OCI-M2 (cell line): ENCODE measurements around the gene CACNA1E.

Source experiments
- DNase-seq: peaks from one replicate; lab custom pipeline; 2025; ENCODE audit not compliant: unreplicated experiment; lab: John Stamatoyannopoulos, UW

The CACNA1E gene

DNA sequence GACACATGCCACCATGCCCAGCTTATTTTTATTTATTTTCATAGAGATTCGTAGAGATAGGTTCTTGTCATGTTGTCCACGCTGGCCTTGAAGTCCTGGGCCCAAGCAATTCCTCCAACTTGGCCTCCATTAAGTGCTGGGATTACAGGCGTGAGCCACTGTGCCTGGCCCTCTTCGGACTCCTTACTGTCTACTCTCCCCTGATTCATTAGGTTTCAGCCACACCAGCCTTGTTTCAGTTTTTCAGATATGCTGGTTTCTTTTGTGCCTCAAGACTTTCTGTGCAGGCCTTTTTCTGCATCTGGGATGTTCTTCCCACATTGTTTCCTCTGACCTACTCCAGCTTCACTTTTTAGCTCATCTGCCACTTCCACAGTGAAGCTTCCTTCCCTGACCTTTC lies 85.4 kb downstream of the CACNA1E start:
- no peak for DNase-seq

DNA sequence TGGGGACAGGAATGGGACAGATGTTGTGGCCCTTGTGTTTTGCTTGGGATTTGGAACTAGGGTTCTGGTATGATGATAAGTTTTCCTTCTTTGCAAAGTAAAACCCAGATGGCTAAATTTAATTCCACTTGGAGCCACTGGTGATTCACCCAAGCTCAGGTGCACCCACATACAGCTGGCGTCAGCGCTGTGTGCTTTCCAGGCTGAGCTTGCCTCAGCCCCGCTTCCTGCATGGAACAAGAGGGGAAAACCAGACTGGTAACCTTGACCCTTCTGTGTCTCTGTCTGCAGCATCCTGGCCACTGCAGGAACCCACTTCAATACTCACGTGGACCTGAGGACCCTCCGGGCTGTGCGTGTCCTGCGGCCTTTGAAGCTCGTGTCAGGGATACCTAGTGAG lies 94.2 kb downstream of the CACNA1E start:
- DNase-seq, result no peak

DNA sequence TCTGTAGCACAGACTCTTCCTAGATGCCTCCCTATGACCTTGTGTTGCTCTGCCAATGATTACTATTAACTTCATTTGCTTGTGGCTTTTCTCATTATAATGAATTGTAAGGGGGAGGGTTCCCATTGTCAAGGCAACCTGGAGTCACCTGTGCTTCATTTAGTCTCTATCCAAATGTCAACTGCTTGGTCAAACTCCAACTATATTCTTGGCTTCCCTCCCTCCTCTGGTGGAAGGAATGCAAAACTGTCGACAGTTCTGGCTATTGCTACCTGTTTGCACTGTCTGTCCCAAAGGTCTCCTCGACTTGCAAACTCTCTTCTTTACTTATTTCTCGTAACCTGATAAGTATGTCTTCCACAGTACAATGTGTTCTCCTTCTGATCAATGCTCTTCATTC lies 100.3 kb downstream of the CACNA1E start:
- DNase-seq, result no peak

DNA sequence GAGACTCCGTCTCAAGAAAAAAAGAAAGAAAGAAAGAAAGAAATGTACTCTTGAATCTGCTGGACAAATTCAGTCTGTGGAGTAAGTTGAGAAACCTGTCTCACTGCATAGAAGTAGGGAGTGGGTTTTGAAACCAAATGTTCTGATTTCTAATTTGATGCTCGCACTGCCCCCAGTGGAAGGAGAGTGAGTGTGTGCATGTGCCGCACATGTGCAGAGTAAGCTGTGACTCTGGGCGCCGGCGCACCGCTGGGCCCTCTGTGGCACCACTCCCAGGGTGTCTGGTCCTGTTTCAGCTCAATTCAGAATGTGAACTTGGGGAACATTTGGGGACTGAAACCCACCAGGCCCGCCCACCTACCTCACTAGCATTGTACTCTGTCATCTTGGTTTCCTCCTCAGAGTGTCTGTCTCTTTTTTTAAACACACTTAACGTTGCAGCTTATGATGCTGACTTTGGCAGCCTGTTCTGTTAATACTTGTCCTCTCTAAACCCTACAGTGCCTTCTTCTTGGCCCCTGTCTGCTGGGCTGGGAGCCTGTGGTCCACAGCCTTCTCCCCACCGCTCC lies 104.6 kb downstream of the CACNA1E start:
- DNase-seq, result no peak

DNA sequence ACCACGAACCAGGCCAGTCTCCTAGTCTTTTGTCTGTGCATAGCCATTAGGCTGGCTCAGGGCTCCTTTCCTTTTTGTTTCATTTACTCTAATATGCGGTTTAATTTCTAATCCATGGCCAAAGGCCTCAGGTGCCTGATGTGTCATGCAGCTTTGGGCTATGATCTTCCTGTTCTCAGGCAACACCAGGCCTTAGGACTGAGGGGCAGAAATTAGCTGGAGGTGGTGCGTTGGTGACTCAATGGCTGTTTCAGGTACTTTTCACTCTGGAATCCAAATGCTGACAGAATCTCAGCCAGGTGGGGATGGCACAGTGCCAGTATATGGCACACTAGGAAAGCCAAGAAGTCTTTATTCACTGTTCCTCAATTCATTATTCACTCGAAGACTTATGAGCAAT lies 105.3 kb downstream of the CACNA1E start:
- DNase-seq, result no peak

DNA sequence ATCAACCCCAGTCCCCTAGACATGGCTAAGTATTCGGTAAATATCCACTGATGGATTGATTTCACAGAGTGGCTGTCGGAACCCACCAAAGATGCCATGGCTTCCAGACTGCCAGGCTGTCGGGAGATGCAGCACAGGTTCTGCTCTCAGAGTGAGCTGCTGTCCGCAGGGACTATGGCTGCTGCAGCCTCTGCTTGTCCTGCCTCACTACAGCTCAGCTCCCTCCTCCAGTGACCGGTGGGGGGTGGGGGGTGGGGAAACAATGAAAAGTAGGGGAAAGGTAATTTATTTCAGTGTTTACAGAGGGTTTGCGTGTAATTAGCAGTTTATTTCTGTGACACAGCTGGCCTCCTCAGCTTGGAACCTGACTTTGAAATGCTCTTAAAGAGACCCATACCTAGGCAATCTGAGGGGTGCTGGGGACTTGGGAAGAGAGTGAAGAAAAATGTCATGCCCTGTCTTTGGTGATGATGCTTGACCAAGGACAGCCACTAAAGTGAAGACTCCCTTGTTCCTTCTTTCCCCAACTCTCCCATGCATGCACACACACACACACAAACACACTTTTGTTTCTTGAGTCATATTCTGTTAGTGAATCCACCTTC lies 109.0 kb downstream of the CACNA1E start:
- DNase-seq, result no peak

DNA sequence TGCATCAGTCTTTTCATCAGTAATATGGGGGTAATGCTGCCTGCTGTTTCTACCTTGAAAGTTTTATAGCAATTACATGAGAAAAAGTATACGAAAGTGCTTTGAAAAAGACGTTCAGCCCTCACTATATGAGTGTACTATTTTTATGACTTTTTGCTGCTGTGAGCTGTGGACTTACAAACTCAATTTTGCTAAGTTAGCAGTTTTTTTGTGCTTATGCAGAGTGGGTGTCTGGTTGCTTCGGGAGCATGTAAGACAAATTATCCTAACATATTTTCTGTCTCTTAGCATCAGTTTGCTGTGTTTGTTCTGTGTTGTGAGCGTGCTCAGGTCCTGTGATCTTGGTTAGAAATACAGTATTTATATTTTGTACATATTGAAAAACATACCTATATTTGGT lies 109.7 kb downstream of the CACNA1E start:
- DNase-seq, result no peak

DNA sequence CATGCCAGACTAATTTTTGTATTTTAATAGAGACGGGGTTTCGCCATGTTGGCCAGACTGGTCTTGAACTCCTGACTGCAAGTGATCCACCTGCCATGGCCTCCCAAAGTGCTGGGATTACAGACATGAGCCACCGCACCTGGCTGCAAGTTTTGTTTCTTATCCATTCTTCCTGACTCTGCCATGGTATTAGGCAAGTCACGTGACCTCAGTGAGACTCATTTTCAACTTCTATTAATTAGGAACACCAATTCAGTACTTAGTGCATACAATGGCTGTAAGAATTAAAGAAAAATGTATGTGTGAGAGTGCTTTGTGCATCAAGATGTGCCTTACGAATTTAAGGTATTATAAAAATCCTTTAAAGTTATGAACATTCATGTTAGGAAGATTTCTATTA lies 111.2 kb downstream of the CACNA1E start:
- DNase-seq, result no peak

DNA sequence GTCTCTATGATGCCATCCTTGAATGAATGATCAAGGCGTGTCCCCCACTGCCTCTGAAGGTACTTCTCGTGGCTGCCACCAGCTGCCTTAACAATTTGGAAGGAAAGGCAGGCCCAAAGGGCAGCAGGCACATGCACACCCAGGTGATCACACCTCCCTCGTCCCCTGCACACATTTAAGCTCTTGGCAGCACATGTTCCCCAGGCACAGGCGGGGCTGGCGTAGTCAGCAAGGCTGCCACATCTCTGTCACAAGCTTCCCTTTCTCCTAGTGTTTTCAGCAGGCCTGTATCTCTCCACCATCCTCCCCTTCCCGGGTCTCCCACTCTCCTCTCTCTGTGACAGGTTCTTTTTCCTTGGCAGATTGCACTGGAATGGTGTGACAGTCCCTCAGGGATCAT lies 111.9 kb downstream of the CACNA1E start:
- no peak for DNase-seq

DNA sequence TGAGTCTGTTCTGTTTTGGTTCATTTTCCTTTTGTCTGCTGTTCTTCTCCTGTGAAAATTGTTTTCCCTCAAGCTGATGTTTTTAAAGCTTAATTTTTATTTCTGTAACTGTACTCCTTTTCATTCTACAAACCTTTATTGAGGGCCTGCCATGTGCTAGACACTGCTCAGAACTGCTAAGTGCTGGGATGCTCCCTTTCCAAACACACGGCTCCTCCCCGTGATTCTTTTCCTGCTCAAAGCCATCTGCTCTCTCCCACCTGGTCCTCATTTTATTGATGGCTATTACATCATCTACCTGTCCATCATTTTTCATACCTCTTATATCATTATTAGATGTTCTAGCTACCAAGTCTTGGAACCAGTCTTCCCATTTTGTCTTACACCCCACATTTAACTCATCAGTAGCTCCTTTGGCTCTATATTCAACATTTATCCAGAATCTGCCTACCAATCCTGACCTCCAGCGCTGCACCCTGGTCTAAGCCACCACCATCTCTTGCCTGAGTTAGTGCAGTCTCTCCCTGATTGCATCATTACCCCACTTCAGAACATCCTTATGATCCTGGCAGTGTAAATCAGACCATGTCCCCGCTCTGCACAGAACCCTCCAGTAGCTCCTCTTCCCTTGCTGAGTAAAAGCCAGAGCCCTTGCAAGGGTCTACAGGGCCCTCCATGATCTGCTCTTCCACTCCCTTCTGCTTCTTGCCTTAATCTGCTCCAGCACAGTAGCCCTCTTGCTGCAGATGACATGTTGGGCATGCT lies 118.1 kb downstream of the CACNA1E start:
- DNase-seq, result no peak

DNA sequence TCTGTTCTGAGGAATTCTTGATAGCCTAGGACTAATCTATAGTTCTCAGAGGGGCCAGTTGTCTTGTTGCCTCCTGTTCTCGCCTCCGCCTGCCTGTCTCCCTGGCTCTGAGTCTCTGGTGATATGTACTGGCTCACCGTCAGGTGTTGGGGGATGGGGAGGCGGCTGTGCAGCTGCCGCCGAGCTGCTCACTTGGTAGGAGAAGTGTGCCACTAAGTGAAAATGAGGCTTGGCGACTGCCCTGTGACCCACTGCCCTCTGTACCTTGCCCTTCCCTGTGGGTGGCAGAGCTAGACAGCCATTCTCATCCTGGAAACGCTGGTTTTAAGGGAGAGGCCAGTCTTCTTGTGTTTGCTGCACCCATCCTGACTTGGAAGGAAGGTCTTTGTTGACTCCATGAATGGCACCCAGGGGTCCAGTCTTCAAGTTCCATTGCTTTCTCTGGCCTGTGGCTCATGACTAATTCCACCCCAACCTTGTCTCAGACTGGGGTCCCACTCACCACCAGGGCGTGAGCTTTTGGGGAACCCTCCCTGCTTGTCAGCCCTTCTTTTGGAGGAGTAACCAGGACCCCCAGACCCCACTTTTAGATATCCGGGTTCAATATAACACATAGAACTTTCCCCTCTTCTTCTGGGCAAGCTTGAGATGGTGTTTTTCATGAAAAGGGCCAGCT lies 120.6 kb downstream of the CACNA1E start:
- no peak for DNase-seq

DNA sequence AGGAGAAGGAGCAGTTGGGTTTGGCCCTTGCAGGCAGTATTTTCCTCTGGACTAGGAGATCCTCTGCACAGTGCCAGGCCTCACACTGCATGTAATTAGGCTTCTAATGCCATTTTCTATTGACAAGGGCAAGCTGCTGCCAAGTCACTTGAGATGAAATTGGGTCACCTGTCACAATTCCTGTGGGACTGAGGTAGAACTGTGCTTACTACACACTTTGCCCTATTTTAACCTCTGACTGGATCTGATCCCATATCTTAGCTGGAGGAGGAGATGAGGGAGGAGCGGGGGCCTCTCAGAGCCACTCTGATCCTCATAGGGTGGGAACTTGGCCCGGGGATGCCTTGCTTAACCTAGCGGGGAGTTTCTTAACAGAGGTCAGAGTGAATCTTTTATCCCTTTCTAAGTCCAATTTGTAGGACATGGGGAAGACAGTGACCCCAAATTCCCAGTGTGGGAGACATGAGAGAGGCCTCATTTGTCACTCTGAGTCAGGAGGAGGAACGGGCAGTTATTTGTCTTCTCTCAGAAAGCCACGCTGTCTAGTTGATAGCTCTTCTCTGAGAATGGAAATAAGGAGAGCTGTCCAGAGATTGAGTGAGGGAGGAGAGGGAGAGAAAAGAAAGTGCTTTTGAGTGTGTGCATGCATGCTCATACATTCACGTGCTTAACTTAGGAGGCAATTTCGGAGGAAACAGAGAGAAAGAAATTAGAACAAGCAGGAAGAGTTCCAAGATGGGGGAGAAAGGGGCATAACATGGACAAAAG lies 121.3 kb downstream of the CACNA1E start:
- DNase-seq, result no peak

DNA sequence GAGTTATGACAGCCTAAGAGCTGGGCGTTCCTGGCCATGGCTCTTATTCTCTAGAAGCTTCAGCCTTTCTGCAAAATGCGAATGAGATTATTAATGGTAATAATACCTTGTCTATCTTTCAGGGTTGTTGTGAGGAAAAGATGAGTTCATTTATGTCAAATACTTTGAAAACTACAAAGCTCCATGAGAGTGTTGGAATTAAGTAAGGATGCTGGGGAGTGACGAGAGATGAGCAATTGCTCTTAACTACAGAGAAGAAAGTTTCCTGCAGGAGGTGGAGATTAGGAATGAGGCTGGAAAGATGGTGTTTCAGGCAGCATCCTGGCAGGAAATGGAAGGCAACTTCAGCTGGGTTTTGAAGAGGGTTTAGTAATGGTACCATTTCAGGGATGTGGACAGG lies 124.2 kb downstream of the CACNA1E start:
- DNase-seq, result no peak

DNA sequence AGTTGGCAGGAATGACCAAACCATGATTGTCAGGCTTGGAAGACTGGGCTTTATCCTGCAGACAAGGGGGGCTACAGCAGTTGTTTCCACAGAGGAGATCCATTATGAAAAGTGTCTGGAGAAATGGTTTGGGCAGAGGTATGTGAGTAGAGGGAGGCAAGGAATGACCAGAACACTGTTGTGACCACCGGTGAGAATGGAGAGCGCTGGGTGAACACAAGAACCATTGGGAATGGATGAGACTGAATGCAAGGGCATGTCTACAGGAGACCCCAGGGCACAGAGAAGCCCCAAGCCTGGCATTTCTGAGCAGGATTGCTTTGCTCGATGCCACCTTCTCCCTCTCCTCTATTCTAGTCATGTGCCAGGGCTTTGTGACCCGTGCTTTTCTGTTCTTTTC lies 125.1 kb downstream of the CACNA1E start:
- DNase-seq, result no peak

DNA sequence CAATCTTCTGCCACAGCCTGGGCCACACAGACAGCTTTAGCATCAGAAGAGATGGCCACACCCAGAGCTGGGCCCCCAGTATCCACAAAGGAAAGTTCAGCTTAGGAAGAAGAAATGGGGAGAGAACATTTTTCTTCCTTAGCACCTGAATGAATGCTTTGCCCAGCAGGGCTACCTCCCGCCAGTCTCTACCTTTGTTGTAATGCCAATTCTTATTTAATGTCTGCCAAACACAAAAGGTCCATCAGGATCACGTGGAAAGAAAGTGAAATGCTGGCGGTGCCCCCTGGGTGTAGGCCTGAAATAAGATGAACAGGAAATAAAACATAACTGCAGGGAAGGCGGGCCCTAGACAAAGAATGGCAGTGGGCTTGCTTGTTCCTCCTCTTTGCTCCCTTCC lies 125.6 kb downstream of the CACNA1E start:
- no peak for DNase-seq

DNA sequence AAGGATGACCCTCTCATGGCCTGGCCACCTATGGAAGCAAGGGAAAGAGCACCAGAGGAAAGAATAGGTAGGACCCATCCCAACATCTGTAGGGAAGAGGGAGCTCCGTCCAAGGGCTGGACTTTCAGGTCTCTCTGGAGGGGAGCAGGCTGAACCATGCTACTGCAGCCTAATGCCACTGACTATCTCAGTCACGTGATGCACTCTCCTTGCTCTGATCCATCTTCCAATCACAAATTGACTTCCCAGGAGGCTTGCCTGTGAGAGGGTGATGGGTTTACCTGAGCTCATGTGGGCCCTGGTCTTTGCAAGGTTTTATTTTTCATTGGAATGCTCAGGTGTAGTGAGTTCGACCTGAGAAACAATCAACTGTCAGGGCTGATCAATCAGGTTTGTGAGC lies 128.8 kb downstream of the CACNA1E start:
- no peak for DNase-seq

DNA sequence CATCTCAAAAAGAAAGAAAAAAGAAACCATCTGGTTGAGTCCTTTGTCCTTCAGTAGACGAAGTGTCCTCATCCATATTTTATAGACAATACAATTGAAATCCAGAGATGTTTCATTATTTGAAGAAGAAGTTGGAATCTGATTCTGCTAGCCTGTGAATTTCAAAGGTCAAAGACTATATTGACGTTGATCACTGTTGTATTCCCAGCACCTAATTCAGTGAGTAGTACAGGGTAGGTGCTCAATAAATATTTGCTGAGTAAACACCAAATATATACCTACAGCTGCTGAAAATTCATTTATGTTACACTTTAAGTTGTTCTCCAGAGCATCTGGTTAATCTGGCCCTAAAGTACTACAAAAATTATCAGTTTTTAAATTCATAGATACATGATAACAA lies 135.2 kb downstream of the CACNA1E start:
- no peak for DNase-seq

DNA sequence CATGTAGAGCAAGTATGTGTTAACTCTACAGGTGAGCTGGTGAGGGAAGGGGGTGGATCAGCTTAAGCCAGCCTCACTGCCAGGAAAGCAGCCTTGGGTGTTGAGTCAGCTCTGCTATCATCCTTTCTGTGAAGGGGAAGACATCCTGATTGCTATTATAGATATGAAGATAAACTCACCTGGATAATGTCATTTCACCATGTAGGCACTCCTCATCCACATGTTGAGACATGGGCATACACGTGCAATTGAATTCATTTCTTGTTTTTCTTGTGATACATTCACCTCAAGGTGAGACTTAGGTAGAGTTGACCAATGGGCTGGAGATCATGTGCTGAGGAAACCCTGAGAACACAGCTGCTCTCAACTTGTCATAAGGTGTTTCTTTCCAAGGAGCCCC lies 136.9 kb downstream of the CACNA1E start:
- no peak for DNase-seq

DNA sequence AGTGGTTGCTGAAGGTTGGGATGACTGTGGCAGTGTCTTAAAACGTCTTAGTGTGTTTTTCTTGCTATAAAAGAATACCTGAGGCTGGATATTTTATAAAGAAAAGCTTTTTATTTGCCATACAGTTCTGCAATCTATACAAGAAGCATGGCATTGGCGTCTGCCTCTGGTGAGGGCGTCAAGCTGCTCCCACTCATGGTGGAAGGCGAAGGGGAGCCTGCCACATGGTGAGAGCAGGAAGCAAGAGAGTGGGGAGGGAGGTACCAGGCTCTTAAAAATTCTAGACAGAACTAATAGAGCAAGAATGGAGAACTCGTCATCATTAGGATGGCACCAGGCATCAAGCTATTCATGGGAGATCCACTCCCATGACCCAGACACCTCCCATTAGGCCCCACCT lies 140.5 kb downstream of the CACNA1E start:
- no peak for DNase-seq

DNA sequence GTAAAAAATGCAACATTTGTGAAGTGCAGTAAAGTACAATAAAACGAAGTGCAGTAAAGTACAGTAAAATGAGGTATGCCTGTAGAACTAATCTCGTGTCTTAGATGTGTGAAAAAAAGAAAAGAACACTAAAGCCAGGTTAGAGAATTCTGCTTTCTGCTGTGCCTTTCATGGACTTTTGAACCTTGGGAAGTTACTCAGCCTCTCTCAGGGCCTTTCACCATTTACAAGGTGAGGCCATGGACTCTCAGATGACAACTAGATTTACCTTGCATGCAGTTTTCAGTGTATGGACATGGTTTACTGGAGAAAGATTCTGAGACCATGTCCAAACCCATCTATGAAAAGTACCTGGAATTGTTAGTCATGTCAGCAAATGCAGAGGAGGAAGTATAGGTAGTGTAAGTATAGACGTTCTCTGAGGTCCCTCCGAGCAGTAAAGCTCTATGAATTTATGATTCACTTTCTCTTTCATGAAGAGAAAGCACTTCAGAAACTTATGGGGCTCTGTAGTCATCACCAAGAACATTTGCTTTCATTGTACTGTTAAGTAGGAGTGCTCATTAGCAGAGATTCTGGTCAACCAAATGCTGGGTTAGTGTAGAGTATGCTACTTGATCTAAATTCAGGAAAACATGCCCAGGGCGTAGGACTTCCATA lies 143.1 kb downstream of the CACNA1E start:
- no peak for DNase-seq

DNA sequence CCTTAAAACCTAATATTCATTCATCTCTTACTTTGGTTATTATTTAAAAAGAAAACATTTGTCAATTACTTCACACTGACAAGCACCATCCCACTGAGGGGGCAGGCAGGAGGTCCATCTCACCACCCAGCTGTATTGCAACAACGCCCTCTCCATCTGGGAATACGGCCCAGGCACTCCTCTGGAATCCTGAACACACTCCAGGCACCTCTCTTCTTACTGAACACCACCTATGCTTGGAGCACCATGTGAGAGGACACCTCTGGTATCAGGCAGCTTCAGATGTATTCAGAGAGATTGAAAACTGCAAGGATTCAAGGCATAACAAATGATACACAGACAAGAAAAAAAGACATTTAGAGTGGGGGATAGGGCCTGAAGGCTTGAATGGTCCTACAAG lies 147.1 kb downstream of the CACNA1E start:
- no peak for DNase-seq
